ENCODE results near the gene ARHGEF12.

The ARHGEF12 gene

GRCh38 chr11:120409655-120410054, 73.4 kb downstream of the ARHGEF12 start:
- Histone ChIP-seq H3K9me3 (no peaks in the 10 kb centered on the region), H3K27ac (no peak overlapping the region)
- intact Hi-C loops (cut with DNase I; ENCODE audit: low total_unique reads) = no loop called here

DNA sequence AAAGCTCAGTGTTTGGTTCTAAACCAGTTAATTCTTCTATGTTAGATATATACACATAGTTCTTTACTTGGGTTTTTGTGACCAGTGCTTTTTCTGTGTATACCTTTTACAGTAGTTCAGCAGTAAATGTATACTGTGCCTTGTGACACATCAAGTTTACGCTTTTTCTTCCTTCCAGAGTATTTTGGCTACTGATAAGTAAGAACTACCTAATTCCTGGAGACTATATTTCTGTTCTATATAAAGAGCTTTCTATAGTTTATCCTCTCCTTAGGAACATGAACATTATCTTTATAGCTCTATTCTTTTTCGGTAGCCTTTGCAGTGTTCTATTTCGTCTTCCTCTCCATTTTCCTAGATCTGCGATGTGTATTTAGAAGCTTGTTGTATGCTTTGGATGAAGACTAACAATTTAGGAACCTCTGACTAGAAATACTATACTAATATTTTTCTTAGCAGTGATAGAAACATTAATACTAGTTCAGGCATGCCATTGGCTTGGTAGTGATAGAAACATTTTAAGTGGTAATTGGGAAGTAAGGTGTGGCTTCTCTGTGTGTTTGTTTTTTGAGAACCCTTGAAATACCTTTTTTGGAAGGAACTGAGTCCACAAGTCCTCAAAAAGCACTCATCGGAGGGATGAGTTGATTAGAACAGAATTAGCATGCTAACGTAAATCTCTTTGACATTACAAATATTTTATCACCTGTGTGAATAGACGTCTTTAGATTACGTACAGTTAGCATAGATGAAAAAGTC, 74.6 kb downstream of the ARHGEF12 start:
- intact Hi-C loops (cut with DNase I; ENCODE audit: low total_unique reads) = no loop called here
- Histone ChIP-seq H3K36me3 (peaks cover 0 to 5% (median 0%) of the 10 kb centered on the region in 3 donors), H3K9me3 (no peaks in the 10 kb centered on the region), H3K4me3 (no peak overlapping the region), H3K4me1 (peaks cover 0 to 16% (median 0%) of the 10 kb centered on the region in 4 donors), H3K27ac (no peak overlapping the region), H3K27me3 (no peaks in the 10 kb centered on the region)
- TF ChIP-seq, protein P1, sequence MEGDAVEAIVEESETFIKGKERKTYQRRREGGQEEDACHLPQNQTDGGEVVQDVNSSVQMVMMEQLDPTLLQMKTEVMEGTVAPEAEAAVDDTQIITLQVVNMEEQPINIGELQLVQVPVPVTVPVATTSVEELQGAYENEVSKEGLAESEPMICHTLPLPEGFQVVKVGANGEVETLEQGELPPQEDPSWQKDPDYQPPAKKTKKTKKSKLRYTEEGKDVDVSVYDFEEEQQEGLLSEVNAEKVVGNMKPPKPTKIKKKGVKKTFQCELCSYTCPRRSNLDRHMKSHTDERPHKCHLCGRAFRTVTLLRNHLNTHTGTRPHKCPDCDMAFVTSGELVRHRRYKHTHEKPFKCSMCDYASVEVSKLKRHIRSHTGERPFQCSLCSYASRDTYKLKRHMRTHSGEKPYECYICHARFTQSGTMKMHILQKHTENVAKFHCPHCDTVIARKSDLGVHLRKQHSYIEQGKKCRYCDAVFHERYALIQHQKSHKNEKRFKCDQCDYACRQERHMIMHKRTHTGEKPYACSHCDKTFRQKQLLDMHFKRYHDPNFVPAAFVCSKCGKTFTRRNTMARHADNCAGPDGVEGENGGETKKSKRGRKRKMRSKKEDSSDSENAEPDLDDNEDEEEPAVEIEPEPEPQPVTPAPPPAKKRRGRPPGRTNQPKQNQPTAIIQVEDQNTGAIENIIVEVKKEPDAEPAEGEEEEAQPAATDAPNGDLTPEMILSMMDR (IDR thresholded peaks at IDR 0.05) = no peak
- DNase-seq = no peak

More at GRCh38 chr11:120409655-120410054, 73.4 kb downstream of the ARHGEF12 start:
- peaks cover 0 to 5% (median 0%) of the 10 kb centered on the region in 3 donors for H3K36me3 ChIP-seq
- no peak overlapping the region for H3K4me3 ChIP-seq
- H3K27me3 ChIP-seq = no peaks in the 10 kb centered on the region
- peaks cover 0 to 16% (median 0%) of the 10 kb centered on the region in 4 donors for H3K4me1 ChIP-seq
- DNase-seq = no peak
- TF ChIP-seq, protein P1 (IDR thresholded peaks at IDR 0.05) = no peak

- no peak for DNase-seq
- H3K4me3 ChIP-seq = no peak overlapping the region
- H3K9me3 ChIP-seq = no peaks in the 10 kb centered on the region
- no peaks in the 10 kb centered on the region for H3K27me3 ChIP-seq
- intact Hi-C loops (cut with DNase I; ENCODE audit: low total_unique reads) = no loop called here
- H3K36me3 ChIP-seq = peaks cover 0 to 10% (median 0%) of the 10 kb centered on the region in 3 donors
- H3K4me1 ChIP-seq = peaks cover 0 to 16% (median 0%) of the 10 kb centered on the region in 4 donors
- H3K27ac ChIP-seq = no peak overlapping the region
- TF ChIP-seq, protein P1 (IDR thresholded peaks at IDR 0.05) = no peak
Observed at GRCh38 chr11:120413480-120413879, 77.3 kb downstream of the ARHGEF12 start.

GRCh38 chr11:120420572-120420971, 84.4 kb downstream of the ARHGEF12 start:
- intact Hi-C loops (cut with DNase I; ENCODE audit: low total_unique reads) = no loop called here
- no peaks in the 10 kb centered on the region for H3K27me3 ChIP-seq
- H3K9me3 ChIP-seq = no peaks in the 10 kb centered on the region
- no peaks in the 10 kb centered on the region for H3K4me1 ChIP-seq
- no peak for DNase-seq
- H3K4me3 ChIP-seq = no peak overlapping the region
- peaks cover 15 to 20% (median 19%) of the 10 kb centered on the region in 3 donors for H3K36me3 ChIP-seq
- TF ChIP-seq, protein P1 (IDR thresholded peaks at IDR 0.05) = no peak
- H3K27ac ChIP-seq = no peak overlapping the region

GRCh38 chr11:120424185-120424969, 88.2 kb downstream of the ARHGEF12 start:
- Histone ChIP-seq H3K27me3 (no peaks in the 10 kb centered on the region), H3K36me3 (peaks cover 20 to 25% (median 25%) of the 10 kb centered on the region in 3 donors), H3K4me3 (no peak overlapping the region), H3K9me3 (no peaks in the 10 kb centered on the region), H3K4me1 (no peaks in the 10 kb centered on the region), H3K27ac (no peak overlapping the region)
- no peak for DNase-seq
- TF ChIP-seq, protein P1 (IDR thresholded peaks at IDR 0.05) = no peak
- intact Hi-C loops (cut with DNase I; ENCODE audit: low total_unique reads) = no loop called here
